Measurements from ENCODE around the gene NTM. TPM values are rescaled to one million over a fixed set of nuclear protein-coding genes. Genes with fewer than 3 reads are reported as not detected.

NTM gene
- total and polyA plus RNA-seq, 2 experiments from 2014 or later, result 2.2 to 4.9 TPM

GRCh38 chr11:131349368-131350086 lies 20.9 kb upstream of the NTM start:
- Histone ChIP-seq H3K27ac (no peak overlapping the region), H2AFZ (no peak overlapping the region), H3K36me3 (replicated peaks; ENCODE audit: insufficient read depth, low read depth) (no peaks in the 10 kb centered on the region), H3K9me2 (replicated peaks; ENCODE audit: insufficient read depth) (no peaks in the 10 kb centered on the region), H3K9me3 (ENCODE audit: low read depth) (no peaks in the 10 kb centered on the region), H3K4me3 (no peak overlapping the region), H3K27me3 (peaks cover 3% of the 10 kb centered on the region), H3K79me2 (no peaks in the 10 kb centered on the region), H3K4me2 (no peak overlapping the region), H3K4me1 (ENCODE audit: insufficient read depth) (no peaks in the 10 kb centered on the region), H4K20me1 (ENCODE audit: insufficient read depth, poor library complexity, severe bottlenecking) (no peaks in the 10 kb centered on the region)
- no peak for TF ChIP-seq EZH2phosphoT487 (IDR thresholded peaks at IDR 0.05; ENCODE audit: low read depth, severe bottlenecking, unreplicated experiment)
- TF ChIP-seq EZH2 (IDR thresholded peaks at IDR 0.05; ENCODE audit: borderline replicate concordance), result no peak
- TF ChIP-seq CTCF (IDR thresholded peaks at IDR 0.05; ENCODE audit: poor library complexity), result no peak
- 79% methylated on average over 11 of the region's 11 CpGs for WGBS (ENCODE audit: low lambda C conversion rate, missing lambda C conversion rate)
- DNase-seq (ENCODE audit: low spot score), result no peak

- no peaks in the 10 kb centered on the region for H3K36me3 ChIP-seq (replicated peaks; ENCODE audit: insufficient read depth, low read depth)
- H3K27ac ChIP-seq, result no peak overlapping the region
- no peaks in the 10 kb centered on the region for H3K79me2 ChIP-seq
- H3K4me1 ChIP-seq (ENCODE audit: insufficient read depth), result no peaks in the 10 kb centered on the region
- TF ChIP-seq EZH2 (IDR thresholded peaks at IDR 0.05; ENCODE audit: borderline replicate concordance), result no peak
- no peak for TF ChIP-seq CTCF (IDR thresholded peaks at IDR 0.05; ENCODE audit: poor library complexity)
- TF ChIP-seq EZH2phosphoT487 (IDR thresholded peaks at IDR 0.05; ENCODE audit: low read depth, severe bottlenecking, unreplicated experiment), result no peak
- peaks cover 3% of the 10 kb centered on the region for H3K27me3 ChIP-seq
- no peak for DNase-seq (ENCODE audit: low spot score)
- no peak overlapping the region for H3K4me2 ChIP-seq
- WGBS (ENCODE audit: low lambda C conversion rate, missing lambda C conversion rate), result 80% methylated on average over 9 of the region's 9 CpGs
- H3K9me2 ChIP-seq (replicated peaks; ENCODE audit: insufficient read depth), result no peaks in the 10 kb centered on the region
- no peak overlapping the region for H3K4me3 ChIP-seq
- no peaks in the 10 kb centered on the region for H4K20me1 ChIP-seq (ENCODE audit: insufficient read depth, poor library complexity, severe bottlenecking)
- no peak overlapping the region for H2AFZ ChIP-seq
- no peaks in the 10 kb centered on the region for H3K9me3 ChIP-seq (ENCODE audit: low read depth)
Observed at GRCh38 chr11:131350872-131351271, 19.5 kb upstream of the NTM start.

- H3K36me3 ChIP-seq (replicated peaks; ENCODE audit: insufficient read depth, low read depth), result no peaks in the 10 kb centered on the region
- no peaks in the 10 kb centered on the region for H3K27me3 ChIP-seq
- no peak overlapping the region for H3K4me3 ChIP-seq
- no peaks in the 10 kb centered on the region for H3K4me1 ChIP-seq (ENCODE audit: insufficient read depth)
- DNase-seq (ENCODE audit: low spot score), result no peak
- no peaks in the 10 kb centered on the region for H3K9me3 ChIP-seq (ENCODE audit: low read depth)
- H3K9me2 ChIP-seq (replicated peaks; ENCODE audit: insufficient read depth), result no peaks in the 10 kb centered on the region
- no peak overlapping the region for H2AFZ ChIP-seq
- H4K20me1 ChIP-seq (ENCODE audit: insufficient read depth, poor library complexity, severe bottlenecking), result no peaks in the 10 kb centered on the region
- 84% methylated on average over 1 of the region's 1 CpG for WGBS (ENCODE audit: low lambda C conversion rate, missing lambda C conversion rate)
- no peak overlapping the region for H3K4me2 ChIP-seq
- no peaks in the 10 kb centered on the region for H3K79me2 ChIP-seq
- no peak overlapping the region for H3K27ac ChIP-seq
- no peak for TF ChIP-seq CTCF (IDR thresholded peaks at IDR 0.05; ENCODE audit: poor library complexity)
- no peak for TF ChIP-seq EZH2phosphoT487 (IDR thresholded peaks at IDR 0.05; ENCODE audit: low read depth, severe bottlenecking, unreplicated experiment)
- no peak for TF ChIP-seq EZH2 (IDR thresholded peaks at IDR 0.05; ENCODE audit: borderline replicate concordance)
Observed at GRCh38 chr11:131351848-131352247, 18.6 kb upstream of the NTM start.

Data from hepatocyte (in vitro differentiated cells).